Mesodermal cell (in vitro differentiated cells): ENCODE results near the gene COL6A2.

Source experiments
- H3K27ac ChIP-seq: 2 replicates; pipeline ENCODE4 v1.7.0; 2013; ENCODE audit warnings: mild to moderate bottlenecking, low read depth, low read length, moderate library complexity; ENCODE audit not compliant: severe bottlenecking
- H3K36me3 ChIP-seq: 2 replicates; pipeline ENCODE4 v1.7.1; 2013; ENCODE audit warnings: mild to moderate bottlenecking, low read length, moderate library complexity; ENCODE audit not compliant: control insufficient read depth, insufficient read depth
- H3K4me1 ChIP-seq: one replicate; pipeline ENCODE4 v1.7.1; 2013; ENCODE audit warnings: mild to moderate bottlenecking, low read length; ENCODE audit not compliant: insufficient read depth, control insufficient read depth, poor library complexity, severe bottlenecking
- H3K4me3 ChIP-seq: 2 replicates; pipeline ENCODE4 v1.7.0; 2013; ENCODE audit warnings: low read length, control low read depth, mild to moderate bottlenecking; ENCODE audit not compliant: insufficient read depth, poor library complexity, severe bottlenecking; ENCODE audit errors: extremely low read depth
- H3K9me3 ChIP-seq: 2 replicates; pipeline ENCODE4 v1.7.1; 2013; ENCODE audit warnings: mild to moderate bottlenecking, low read length, moderate library complexity; ENCODE audit not compliant: control insufficient read depth
- WGBS, 2 experiments: methylation state at CpG; one replicate each; pipeline ENCODE4 v1.1.5; 2013; ENCODE audit warnings: missing lambda C conversion rate in 2 of 2; ENCODE audit not compliant: insufficient coverage in 2 of 2; 5-methylcytosine and 5-hydroxymethylcytosine counted together

The COL6A2 gene

GRCh38 chr21:46155514-46156377 lies 57.8 kb downstream of the COL6A2 start, which contains the start of gene FTCD:
Gene FTCD, minus strand, starts transcription at chr21:46155579. Its CDS starts 56 bp downstream, at chr21:46155523.
- Histone ChIP-seq H3K36me3 (peaks cover 10% of the 10 kb centered on the region), H3K27ac (no peak within 1 kb of the TSS), H3K4me3 (no peak within 1 kb of the TSS), H3K4me1 (peaks cover 4% of the 10 kb centered on the region), H3K9me3 (no peaks in the 10 kb centered on the region)
- WGBS, 2 experiments: 94 to 95% methylated on average over 32 to 34 of the region's 34 CpGs

GRCh38 chr21:46156378-46156645 lies 58.4 kb downstream of the COL6A2 start:
- WGBS, 2 experiments: 86 to 96% methylated on average over 5 to 7 of the region's 7 CpGs

GRCh38 chr21:46156678-46157077 lies 58.8 kb downstream of the COL6A2 start:
- H3K4me1 ChIP-seq: peaks cover 4% of the 10 kb centered on the region
- no peak overlapping the region for H3K4me3 ChIP-seq
- peaks cover 17% of the 10 kb centered on the region for H3K36me3 ChIP-seq
- peaks cover 5% of the 10 kb centered on the region for H3K9me3 ChIP-seq
- no peak overlapping the region for H3K27ac ChIP-seq
- WGBS, 2 experiments: 94 to 98% methylated on average over 8 to 10 of the region's 10 CpGs

More at GRCh38 chr21:46156378-46156645, 58.4 kb downstream of the COL6A2 start:
- no peak overlapping the region for H3K27ac ChIP-seq
- H3K36me3 ChIP-seq: peaks cover 13% of the 10 kb centered on the region
- H3K4me3 ChIP-seq: no peak overlapping the region
- peaks cover 4% of the 10 kb centered on the region for H3K9me3 ChIP-seq
- peaks cover 4% of the 10 kb centered on the region for H3K4me1 ChIP-seq

- WGBS, 2 experiments: 93 to 94% methylated on average over 9 to 11 of the region's 12 CpGs
These were observed 59.6 kb downstream of the COL6A2 start for GRCh38 chr21:46157396-46157986.

GRCh38 chr21:46157987-46158451 lies 60.1 kb downstream of the COL6A2 start:
- peaks cover 4% of the 10 kb centered on the region for H3K4me1 ChIP-seq
- H3K36me3 ChIP-seq: peaks cover 20% of the 10 kb centered on the region
- WGBS, 2 experiments: 94 to 96% methylated on average over 13 to 15 of the region's 15 CpGs
- peaks cover 9% of the 10 kb centered on the region for H3K9me3 ChIP-seq
- H3K4me3 ChIP-seq: no peak overlapping the region
- H3K27ac ChIP-seq: no peak overlapping the region

More at GRCh38 chr21:46157396-46157986, 59.6 kb downstream of the COL6A2 start:
- peaks cover 4% of the 10 kb centered on the region for H3K4me1 ChIP-seq
- peaks cover 20% of the 10 kb centered on the region for H3K36me3 ChIP-seq
- no peak overlapping the region for H3K27ac ChIP-seq
- H3K4me3 ChIP-seq: no peak overlapping the region
- peaks cover 9% of the 10 kb centered on the region for H3K9me3 ChIP-seq

- Histone ChIP-seq H3K9me3 (peaks cover 9% of the 10 kb centered on the region), H3K4me3 (no peak overlapping the region), H3K27ac (no peak overlapping the region), H3K36me3 (peaks cover 21% of the 10 kb centered on the region), H3K4me1 (no peaks in the 10 kb centered on the region)
- 88 to 98% methylated on average over 7 to 8 of the region's 10 CpGs for WGBS, 2 experiments
These were observed 60.9 kb downstream of the COL6A2 start for GRCh38 chr21:46158666-46159300.

GRCh38 chr21:46159390-46159789 lies 61.5 kb downstream of the COL6A2 start:
- Histone ChIP-seq H3K4me1 (no peaks in the 10 kb centered on the region), H3K36me3 (peaks cover 25% of the 10 kb centered on the region), H3K27ac (no peak overlapping the region), H3K4me3 (no peak overlapping the region), H3K9me3 (peaks cover 9% of the 10 kb centered on the region)
- 96 to 97% methylated on average over 10 to 12 of the region's 12 CpGs for WGBS, 2 experiments

- H3K27ac ChIP-seq: no peak overlapping the region
- H3K36me3 ChIP-seq: peaks cover 25% of the 10 kb centered on the region
- H3K4me1 ChIP-seq: no peaks in the 10 kb centered on the region
- 92 to 97% methylated on average over 21 to 31 of the region's 32 CpGs for WGBS, 2 experiments
- H3K4me3 ChIP-seq: no peak overlapping the region
- H3K9me3 ChIP-seq: peaks cover 9% of the 10 kb centered on the region
These were observed 62.1 kb downstream of the COL6A2 start for GRCh38 chr21:46159841-46160656.

- H3K4me1 ChIP-seq: no peaks in the 10 kb centered on the region
- WGBS, 2 experiments: 97 to 98% methylated on average over 9 to 21 of the region's 22 CpGs
- peaks cover 9% of the 10 kb centered on the region for H3K9me3 ChIP-seq
- peaks cover 25% of the 10 kb centered on the region for H3K36me3 ChIP-seq
- no peak overlapping the region for H3K4me3 ChIP-seq
- no peak overlapping the region for H3K27ac ChIP-seq
These were observed 62.7 kb downstream of the COL6A2 start for GRCh38 chr21:46160657-46160906.

GRCh38 chr21:46160907-46161632 lies 63.2 kb downstream of the COL6A2 start:
- 96 to 98% methylated on average over 37 to 61 of the region's 72 CpGs for WGBS, 2 experiments
- Histone ChIP-seq H3K4me1 (no peaks in the 10 kb centered on the region), H3K27ac (no peak overlapping the region), H3K9me3 (peaks cover 9% of the 10 kb centered on the region), H3K36me3 (peaks cover 25% of the 10 kb centered on the region), H3K4me3 (no peak overlapping the region)
